Stimulated activated effector memory CD8-positive, alpha-beta T cell treated with anti-CD3 and anti-CD28 coated beads, Interleukin-12 subunit alpha, Interleukin-12 subunit beta, amount 100 ng/mL, for 72 hours (primary cell): ENCODE results near the gene RCCD1.

Experiments used
- ATAC-seq: fragments of 150-1000 bp; cut with Tn5 transposase; 2 replicates; pipeline ENCODE4 v1.10.0; 2021
- DNase-seq, 2 donors: peaks; one replicate each; pipeline ENCODE4 v3.0.0; 2021 to 2022; ENCODE audit warnings: low spot score in 2 of 2
- H3K27ac Mint-ChIP-seq: one replicate; pipeline ENCODE4 v1.8.0; 2022; ENCODE audit warnings: mild to moderate bottlenecking, mixed read lengths
- H3K36me3 Mint-ChIP-seq: one replicate; pipeline ENCODE4 v1.8.0; 2022; ENCODE audit warnings: mild to moderate bottlenecking, mixed read lengths
- H3K4me1 Mint-ChIP-seq: one replicate; pipeline ENCODE4 v1.8.0; 2022; ENCODE audit warnings: mixed read lengths
- H3K4me3 Mint-ChIP-seq: one replicate; pipeline ENCODE4 v1.8.0; 2022; ENCODE audit warnings: mild to moderate bottlenecking, mixed read lengths
- H3K9me3 Mint-ChIP-seq: one replicate; pipeline ENCODE4 v1.8.0; 2022; ENCODE audit warnings: mixed read lengths

The RCCD1 gene

DNA sequence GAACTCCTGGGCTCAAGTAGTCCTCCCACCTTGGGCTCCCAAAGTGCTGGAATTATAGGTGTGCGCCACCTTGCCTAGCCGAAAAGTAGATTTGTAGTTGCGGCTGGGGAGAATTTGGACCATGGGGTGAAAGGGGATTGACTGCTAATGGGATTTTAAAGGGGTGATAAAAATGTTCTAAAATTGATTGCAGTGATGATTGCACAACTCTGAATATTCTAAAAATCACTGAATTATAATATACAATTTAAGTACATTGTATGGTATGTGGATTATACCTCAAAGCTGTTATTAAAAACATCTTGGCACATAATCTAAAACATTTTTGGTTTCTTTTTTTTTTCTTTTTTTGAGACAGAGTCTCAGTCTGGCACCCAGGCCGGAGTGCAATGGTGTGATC, 35.8 kb downstream of the RCCD1 start:
- no peaks in the 10 kb centered on the region for H3K9me3 Mint-ChIP-seq
- peaks cover 32% of the 10 kb centered on the region for H3K4me1 Mint-ChIP-seq

DNA sequence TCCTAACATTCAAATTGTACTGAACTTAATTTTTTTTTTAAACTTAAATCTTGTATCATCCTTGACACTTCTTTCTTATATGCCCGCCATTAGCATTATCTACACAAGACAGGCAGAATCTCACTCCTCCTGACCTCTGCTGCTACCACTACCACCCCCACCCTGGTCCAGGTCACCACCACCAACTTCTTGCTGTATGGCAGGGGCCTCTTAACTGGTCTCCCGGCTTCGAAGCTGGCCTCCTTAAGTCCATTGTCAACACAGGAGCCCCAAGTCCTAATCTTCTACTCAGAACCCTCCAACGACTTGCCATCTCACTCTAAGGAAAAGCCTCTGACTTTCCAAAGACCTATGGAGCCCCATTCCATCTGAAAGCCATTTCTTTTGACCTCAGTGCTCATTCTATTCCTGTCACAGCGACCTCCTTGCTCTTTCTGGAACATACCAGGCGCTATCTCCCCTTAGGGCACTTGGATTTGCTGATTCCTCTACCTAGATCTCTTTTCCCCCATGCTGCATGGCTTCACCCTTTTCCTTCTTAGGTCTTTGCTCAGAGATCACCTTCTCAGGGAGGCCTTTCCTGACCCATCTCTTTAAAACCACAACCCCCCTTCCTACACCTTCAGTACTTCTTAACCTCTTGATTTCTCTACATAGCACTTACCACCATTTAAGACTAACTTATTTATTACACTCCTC, 37.1 kb downstream of the RCCD1 start:
- H3K9me3 Mint-ChIP-seq = no peaks in the 10 kb centered on the region
- peak overlapping the region; percentile 98 for H3K4me3 Mint-ChIP-seq
- no peak overlapping the region for H3K27ac Mint-ChIP-seq
- peaks cover 32% of the 10 kb centered on the region for H3K4me1 Mint-ChIP-seq
- no peak for ATAC-seq
- H3K36me3 Mint-ChIP-seq = peaks cover 31% of the 10 kb centered on the region
- no peak for DNase-seq

More for the DNA sequence above, 35.8 kb downstream of the RCCD1 start:
- Mint-ChIP-seq H3K27ac (no peak overlapping the region), H3K36me3 (peaks cover 31% of the 10 kb centered on the region), H3K4me3 (no peak overlapping the region)
- DNase-seq (no peak), ATAC-seq (no peak)

GRCh38 chr15:90994059-90994416, 39.4 kb downstream of the RCCD1 start:
- peak; percentile 45 for ATAC-seq
- peak overlapping the region; percentile 98 for H3K4me3 Mint-ChIP-seq

DNA sequence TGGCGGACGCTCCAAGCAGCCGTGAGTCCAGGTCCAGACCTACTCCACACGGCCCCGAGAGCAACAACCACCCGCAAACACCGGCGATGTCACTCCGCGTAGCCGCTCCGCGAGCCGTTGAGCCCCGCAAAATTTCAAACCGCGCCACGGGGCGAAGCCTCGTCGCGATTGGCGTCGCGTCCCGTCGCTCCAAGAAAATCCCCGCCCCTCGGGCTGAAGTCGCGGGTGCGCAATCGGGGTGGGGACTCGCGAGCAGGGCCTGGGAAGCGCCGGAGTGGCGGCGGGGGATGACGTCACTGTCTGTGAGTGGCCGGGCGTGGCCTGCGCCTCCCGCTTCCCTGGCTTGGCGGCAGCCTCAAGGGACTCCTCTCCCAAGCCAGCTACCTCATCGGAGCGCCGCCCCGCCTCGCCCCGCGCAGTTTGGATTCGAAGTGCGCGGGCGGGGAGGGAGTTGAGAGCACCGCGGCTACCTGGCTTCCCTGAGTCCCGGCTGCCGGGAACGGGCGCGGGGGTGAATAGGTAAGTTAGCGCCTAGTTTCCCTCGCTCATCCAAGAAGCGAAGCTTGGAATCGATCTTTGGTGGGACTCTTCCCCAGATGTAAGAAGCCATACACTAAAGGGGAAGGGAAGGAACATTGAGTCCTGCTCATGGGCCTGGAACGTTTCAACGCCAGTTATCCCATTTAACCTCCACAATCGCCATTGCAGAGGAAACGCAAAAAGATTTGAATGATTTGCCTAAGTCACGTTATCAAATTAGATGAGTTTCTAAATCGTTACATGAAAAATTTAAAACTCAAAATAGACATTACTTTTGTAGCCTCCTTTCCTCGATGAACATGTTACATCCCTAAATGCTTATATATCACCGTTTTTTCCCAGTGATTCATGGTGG, 40.0 kb downstream of the RCCD1 start, which contains the start of gene PRC1:
PRC1 (minus strand) TSS at position 119 of the 895 bp plus-strand sequence; CDS start at position 1, 118 bp downstream.
- H3K27ac Mint-ChIP-seq = peak within 1 kb of the TSS; percentile 99
- H3K9me3 Mint-ChIP-seq = no peaks in the 10 kb centered on the region
- peaks cover 58% of the 10 kb centered on the region for H3K36me3 Mint-ChIP-seq
- H3K4me3 Mint-ChIP-seq = peak within 1 kb of the TSS; percentile 98
- DNase-seq = peak; percentile 97 to 99
- peaks cover 23% of the 10 kb centered on the region for H3K4me1 Mint-ChIP-seq
- ATAC-seq = peak; percentile 98

More at GRCh38 chr15:90994059-90994416, 39.4 kb downstream of the RCCD1 start:
- H3K36me3 Mint-ChIP-seq = peaks cover 52% of the 10 kb centered on the region
- no peaks in the 10 kb centered on the region for H3K9me3 Mint-ChIP-seq
- H3K4me1 Mint-ChIP-seq = peaks cover 23% of the 10 kb centered on the region
- DNase-seq = no peak
- H3K27ac Mint-ChIP-seq = peak overlapping the region; percentile 99

- H3K4me3 Mint-ChIP-seq = no peak overlapping the region
- DNase-seq = no peak
These were observed 44.1 kb downstream of the RCCD1 start for GRCh38 chr15:90998737-90999136.

DNA sequence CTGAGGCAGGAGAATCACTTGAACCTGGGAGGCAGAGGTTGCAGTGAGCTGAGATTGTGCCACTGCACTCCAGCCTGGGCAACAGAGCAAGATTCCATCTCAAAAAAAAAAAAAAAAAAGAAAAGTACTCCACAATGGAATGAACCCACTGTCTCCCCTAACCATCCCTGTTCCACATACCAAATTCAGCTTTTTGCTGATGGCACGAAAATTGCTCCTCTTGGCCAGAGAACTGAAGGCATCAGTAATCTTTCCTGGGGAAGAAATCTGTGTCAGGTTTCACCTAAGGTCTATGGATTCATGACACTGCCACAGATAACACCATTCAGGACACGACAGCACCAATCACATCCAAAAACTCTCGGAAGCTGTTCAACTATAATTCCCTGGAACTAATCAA, 46.5 kb downstream of the RCCD1 start:
- H3K4me3 Mint-ChIP-seq = no peak overlapping the region
- no peak for ATAC-seq
- H3K4me1 Mint-ChIP-seq = no peaks in the 10 kb centered on the region
- peaks cover 93% of the 10 kb centered on the region for H3K36me3 Mint-ChIP-seq
- no peak overlapping the region for H3K27ac Mint-ChIP-seq
- DNase-seq = no peak
- H3K9me3 Mint-ChIP-seq = no peaks in the 10 kb centered on the region

More at GRCh38 chr15:90998737-90999136, 44.1 kb downstream of the RCCD1 start:
- no peaks in the 10 kb centered on the region for H3K9me3 Mint-ChIP-seq
- peaks cover 78% of the 10 kb centered on the region for H3K36me3 Mint-ChIP-seq
- H3K27ac Mint-ChIP-seq = no peak overlapping the region
- ATAC-seq = no peak
- H3K4me1 Mint-ChIP-seq = peaks cover 5% of the 10 kb centered on the region

- Mint-ChIP-seq H3K9me3 (no peaks in the 10 kb centered on the region), H3K27ac (peak overlapping the region; percentile 61), H3K36me3 (peaks cover 90% of the 10 kb centered on the region), H3K4me1 (no peaks in the 10 kb centered on the region), H3K4me3 (no peak overlapping the region)
- ATAC-seq (no peak), DNase-seq (no peak)
These were observed 52.6 kb downstream of the RCCD1 start for GRCh38 chr15:91007266-91007665.
